ENCODE measurements around the gene RASA4B. TPM values are rescaled to one million over a fixed set of nuclear protein-coding genes. Genes with fewer than 3 reads are reported as not detected.
"Not testable (repeated sequence)": the region's sequence is repeated elsewhere in the genome, so short reads cannot be mapped to it uniquely, and the experiment has no call there.

The RASA4B gene
- total RNA-seq, 1 donor from 2014 or later, result 30.0 TPM

DNA sequence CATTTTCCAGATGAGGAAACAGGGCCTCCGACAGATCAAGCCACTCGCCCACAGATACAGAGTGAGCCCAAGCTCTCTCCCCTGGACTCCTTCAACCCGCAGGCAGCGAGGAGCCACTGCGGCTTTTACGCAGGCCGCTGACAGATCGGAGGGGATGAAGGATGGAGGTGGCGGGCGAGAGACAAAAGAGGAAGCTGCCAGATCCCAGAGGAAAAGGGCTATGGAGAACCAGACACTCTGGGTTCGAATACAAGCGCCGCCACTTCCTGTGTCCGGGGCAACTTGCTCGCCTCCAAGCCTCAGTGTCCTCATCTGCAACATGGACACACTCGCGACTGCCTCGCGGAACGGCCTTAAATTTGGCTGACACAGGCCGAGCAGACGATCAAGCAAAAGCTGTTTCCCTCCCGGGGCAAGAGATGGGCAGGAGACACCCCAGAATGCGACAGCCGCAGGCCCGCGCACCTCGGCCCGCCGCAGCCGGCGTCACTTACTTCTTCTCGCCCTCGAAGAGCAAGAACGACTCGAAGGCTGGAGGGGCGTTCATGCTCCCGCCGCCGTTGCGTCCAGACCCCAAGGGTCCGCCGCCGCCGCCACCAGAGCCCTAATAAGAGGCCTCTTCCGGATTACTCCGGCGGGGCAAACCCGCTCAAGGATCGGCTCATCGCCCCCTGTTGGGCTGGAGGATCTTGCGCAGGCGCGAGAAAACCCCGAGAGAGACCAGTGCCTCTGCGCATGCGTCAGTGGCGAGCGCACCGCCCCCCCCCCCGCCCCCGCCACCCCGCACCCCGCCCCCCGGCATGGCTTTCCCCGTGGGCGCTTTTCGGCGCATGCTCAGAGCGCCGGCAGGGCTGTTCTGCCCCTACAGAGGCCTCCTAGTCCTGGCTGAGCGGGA lies 39.0 kb downstream of the RASA4B start, which contains the start of gene POLR2J:
POLR2J (minus strand) TSS at position 609 of the 895 bp plus-strand sequence; CDS start at position 547, 62 bp downstream.
- not testable (repeated sequence) for H3K27me3 ChIP-seq

GRCh38 chr7:102474736-102475435 lies 42.7 kb downstream of the RASA4B start:
- ATAC-seq; DNase-seq; H3K4me1 ChIP-seq; H3K27ac ChIP-seq; H3K9me3 ChIP-seq; intact Hi-C loops (cut with DNase I); H3K27me3 ChIP-seq; H3K4me3 ChIP-seq: not testable (repeated sequence)
- H3K36me3 ChIP-seq, result peaks cover 22% of the 10 kb centered on the region

More for the DNA sequence above, 39.0 kb downstream of the RASA4B start, which contains the start of gene POLR2J:
- H3K36me3 ChIP-seq; intact Hi-C loops (cut with DNase I); H3K9me3 ChIP-seq; H3K4me1 ChIP-seq: not testable (repeated sequence)
- TF ChIP-seq, protein P1, sequence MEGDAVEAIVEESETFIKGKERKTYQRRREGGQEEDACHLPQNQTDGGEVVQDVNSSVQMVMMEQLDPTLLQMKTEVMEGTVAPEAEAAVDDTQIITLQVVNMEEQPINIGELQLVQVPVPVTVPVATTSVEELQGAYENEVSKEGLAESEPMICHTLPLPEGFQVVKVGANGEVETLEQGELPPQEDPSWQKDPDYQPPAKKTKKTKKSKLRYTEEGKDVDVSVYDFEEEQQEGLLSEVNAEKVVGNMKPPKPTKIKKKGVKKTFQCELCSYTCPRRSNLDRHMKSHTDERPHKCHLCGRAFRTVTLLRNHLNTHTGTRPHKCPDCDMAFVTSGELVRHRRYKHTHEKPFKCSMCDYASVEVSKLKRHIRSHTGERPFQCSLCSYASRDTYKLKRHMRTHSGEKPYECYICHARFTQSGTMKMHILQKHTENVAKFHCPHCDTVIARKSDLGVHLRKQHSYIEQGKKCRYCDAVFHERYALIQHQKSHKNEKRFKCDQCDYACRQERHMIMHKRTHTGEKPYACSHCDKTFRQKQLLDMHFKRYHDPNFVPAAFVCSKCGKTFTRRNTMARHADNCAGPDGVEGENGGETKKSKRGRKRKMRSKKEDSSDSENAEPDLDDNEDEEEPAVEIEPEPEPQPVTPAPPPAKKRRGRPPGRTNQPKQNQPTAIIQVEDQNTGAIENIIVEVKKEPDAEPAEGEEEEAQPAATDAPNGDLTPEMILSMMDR (IDR thresholded peaks at IDR 0.05), result peak; percentile 61
- DNase-seq (peak; percentile 96), ATAC-seq (peak; percentile 93)
- Histone ChIP-seq H3K4me3 (peak within 1 kb of the TSS; percentile 55), H3K27ac (peak within 1 kb of the TSS; percentile 60)

- intact Hi-C loops (cut with DNase I); H3K9me3 ChIP-seq; DNase-seq; H3K4me3 ChIP-seq; ATAC-seq; H3K27me3 ChIP-seq; H3K27ac ChIP-seq; H3K4me1 ChIP-seq: not testable (repeated sequence)
- H3K36me3 ChIP-seq, result peaks cover 22% of the 10 kb centered on the region
Measured at GRCh38 chr7:102474116-102474515, 43.5 kb downstream of the RASA4B start.

- H3K4me3 ChIP-seq, result no peak overlapping the region
- TF ChIP-seq, protein P1 (IDR thresholded peaks at IDR 0.05), result no peak
- ATAC-seq, result no peak
- H3K36me3 ChIP-seq, result peaks cover 22% of the 10 kb centered on the region
- H3K4me1 ChIP-seq, result peaks cover 4% of the 10 kb centered on the region
- no peak for DNase-seq
- H3K27ac ChIP-seq, result no peak overlapping the region
- no peaks in the 10 kb centered on the region for H3K9me3 ChIP-seq
- H3K27me3 ChIP-seq, result no peaks in the 10 kb centered on the region
- intact Hi-C loops (cut with DNase I), result no loop called here
Measured at GRCh38 chr7:102473271-102473991, 44.1 kb downstream of the RASA4B start.

DNA sequence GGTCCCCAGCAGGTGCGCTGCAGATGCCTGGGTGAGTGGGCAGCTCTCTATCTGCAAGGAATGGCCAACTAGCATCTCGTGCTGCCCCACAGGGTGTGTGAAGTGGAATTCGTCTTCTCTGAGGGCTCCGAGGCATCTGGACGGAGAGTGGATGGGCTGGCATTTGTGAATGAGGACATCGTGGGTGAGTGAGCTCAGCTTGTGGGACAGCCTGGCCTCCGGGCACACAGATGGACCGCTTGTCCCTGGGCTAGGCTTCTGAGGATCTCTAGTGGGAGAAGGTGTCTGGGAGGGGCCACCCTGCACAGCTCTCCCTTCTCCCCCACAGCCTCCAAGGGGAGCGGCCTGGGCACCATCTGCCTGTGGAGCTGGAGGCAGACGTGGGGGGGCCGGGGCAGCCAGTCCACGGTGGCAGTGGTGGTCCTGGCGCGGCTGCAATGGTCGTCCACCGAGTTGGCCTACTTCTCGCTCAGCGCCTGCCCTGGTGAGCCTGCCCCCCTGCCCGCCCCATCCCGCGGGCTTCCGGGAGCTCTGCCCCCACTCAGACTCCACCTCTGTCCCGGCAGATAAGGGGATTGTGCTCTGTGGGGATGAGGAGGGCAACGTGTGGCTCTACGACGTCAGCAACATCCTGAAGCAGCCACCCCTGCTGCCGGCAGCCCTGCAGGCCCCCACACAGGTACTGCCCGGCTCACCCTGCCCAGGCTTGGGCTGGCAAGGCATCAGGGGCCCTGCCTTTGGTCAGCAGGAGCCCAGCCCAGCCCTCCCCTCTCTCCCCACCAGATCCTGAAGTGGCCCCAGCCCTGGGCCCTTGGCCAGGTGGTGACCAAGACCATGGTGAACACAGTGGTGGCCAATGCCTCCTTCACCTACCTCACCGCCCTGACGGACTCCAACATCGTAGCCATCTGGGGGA lies 45.2 kb downstream of the RASA4B start:
- no peak overlapping the region for H3K4me3 ChIP-seq
- ATAC-seq (no peak), DNase-seq (no peak)
- H3K36me3 ChIP-seq, result peaks cover 22% of the 10 kb centered on the region
- intact Hi-C loops (cut with DNase I), result no loop called here
- H3K4me1 ChIP-seq, result no peaks in the 10 kb centered on the region
- no peaks in the 10 kb centered on the region for H3K27me3 ChIP-seq
- TF ChIP-seq, protein P1 (IDR thresholded peaks at IDR 0.05), result no peak
- no peaks in the 10 kb centered on the region for H3K9me3 ChIP-seq
- no peak overlapping the region for H3K27ac ChIP-seq

DNA sequence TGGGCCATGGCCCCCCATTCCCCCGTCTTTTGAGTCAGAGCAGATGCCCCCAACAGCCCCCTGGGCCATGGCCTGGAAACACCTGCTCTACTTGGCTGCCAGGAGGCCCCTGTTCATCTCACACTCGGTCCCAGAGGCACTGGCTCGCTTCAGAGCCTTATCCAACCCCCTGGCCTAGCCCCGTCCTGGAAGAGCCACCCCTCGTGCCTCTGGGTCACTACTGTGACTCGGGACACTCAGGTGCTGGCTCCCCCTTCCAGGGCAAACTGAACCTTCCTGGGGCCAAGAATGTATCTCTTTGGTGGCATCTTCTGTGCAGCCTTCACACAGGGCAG lies 45.8 kb downstream of the RASA4B start:
- ATAC-seq (no peak), DNase-seq (no peak)
- H3K27me3 ChIP-seq, result no peaks in the 10 kb centered on the region
- intact Hi-C loops (cut with DNase I), result no loop called here
- no peaks in the 10 kb centered on the region for H3K4me1 ChIP-seq
- H3K36me3 ChIP-seq, result peaks cover 22% of the 10 kb centered on the region
- H3K4me3 ChIP-seq, result no peak overlapping the region
- TF ChIP-seq, protein P1 (IDR thresholded peaks at IDR 0.05), result no peak
- H3K9me3 ChIP-seq, result no peaks in the 10 kb centered on the region
- H3K27ac ChIP-seq, result no peak overlapping the region
